ENCODE data around the gene DCTN5.

DCTN5 gene

DNA sequence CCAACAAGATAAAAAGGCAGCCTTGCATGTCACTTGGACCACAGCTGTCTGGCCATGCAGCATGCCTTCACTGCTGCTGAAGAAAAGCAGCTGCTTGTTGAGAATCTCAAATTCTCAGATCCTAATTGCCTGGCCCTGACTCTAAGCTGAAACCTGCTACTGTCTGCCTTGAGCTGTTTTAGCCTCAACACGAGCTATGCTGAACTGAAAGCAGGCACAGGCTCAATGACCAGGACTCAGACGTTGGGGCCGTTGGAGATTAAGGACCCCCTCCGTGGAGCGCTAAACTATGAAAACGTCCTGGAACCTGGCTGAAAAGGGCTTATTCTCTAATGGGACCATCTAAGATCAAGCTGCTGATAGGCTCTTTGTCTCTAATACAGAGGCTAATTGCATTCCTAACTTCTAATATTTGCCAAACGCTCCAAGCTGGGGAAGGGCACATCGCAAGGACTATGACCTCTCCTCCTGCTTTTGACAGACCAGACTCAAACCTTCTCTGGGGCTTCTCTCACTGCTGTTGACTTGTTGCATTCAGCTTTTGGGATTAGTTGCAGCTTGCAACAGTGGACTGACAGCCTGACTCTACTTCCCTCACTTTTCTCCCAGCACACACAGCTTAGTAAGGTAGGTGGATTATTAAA, 32.8 kb downstream of the DCTN5 start:
- no peak overlapping the region for H3K4me3 ChIP-seq (replicated peaks; ENCODE audit: low read depth, low read length)
- DNase-seq (ENCODE audit: low read depth) = no peak
- TF ChIP-seq, protein P1, sequence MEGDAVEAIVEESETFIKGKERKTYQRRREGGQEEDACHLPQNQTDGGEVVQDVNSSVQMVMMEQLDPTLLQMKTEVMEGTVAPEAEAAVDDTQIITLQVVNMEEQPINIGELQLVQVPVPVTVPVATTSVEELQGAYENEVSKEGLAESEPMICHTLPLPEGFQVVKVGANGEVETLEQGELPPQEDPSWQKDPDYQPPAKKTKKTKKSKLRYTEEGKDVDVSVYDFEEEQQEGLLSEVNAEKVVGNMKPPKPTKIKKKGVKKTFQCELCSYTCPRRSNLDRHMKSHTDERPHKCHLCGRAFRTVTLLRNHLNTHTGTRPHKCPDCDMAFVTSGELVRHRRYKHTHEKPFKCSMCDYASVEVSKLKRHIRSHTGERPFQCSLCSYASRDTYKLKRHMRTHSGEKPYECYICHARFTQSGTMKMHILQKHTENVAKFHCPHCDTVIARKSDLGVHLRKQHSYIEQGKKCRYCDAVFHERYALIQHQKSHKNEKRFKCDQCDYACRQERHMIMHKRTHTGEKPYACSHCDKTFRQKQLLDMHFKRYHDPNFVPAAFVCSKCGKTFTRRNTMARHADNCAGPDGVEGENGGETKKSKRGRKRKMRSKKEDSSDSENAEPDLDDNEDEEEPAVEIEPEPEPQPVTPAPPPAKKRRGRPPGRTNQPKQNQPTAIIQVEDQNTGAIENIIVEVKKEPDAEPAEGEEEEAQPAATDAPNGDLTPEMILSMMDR (IDR thresholded peaks at IDR 0.05; ENCODE audit: low read length, missing control alignments) = no peak

DNA sequence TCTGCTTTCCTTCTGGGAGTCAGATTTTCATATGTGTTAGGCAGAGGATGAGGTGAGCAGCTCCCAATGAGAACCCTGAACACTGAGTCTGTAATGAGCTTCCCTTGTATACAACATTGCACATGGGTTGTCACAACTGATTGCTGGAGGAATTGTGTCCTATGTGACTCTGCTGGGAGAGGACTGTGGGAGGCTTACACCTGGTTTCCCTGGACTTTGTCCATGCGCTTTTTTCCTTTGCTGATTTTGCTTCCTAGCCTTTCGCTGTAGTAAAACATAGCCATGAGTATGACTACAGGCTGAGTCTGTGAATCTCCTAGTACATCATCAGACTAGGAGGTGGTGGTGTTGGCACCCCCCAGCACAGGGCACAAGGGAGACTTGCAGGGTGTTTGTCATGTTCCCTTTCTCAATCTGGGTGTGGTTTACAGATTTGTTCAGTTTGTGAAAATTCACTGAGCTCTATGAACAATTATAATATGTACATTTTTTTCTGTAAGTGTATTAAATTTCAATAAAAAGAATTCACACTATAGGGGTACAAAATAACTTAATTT, 35.7 kb downstream of the DCTN5 start:
- TF ChIP-seq, protein P1 (IDR thresholded peaks at IDR 0.05; ENCODE audit: low read length, missing control alignments) = no peak
- no peak for DNase-seq (ENCODE audit: low read depth)
- no peak overlapping the region for H3K4me3 ChIP-seq (replicated peaks; ENCODE audit: low read depth, low read length)

DNA sequence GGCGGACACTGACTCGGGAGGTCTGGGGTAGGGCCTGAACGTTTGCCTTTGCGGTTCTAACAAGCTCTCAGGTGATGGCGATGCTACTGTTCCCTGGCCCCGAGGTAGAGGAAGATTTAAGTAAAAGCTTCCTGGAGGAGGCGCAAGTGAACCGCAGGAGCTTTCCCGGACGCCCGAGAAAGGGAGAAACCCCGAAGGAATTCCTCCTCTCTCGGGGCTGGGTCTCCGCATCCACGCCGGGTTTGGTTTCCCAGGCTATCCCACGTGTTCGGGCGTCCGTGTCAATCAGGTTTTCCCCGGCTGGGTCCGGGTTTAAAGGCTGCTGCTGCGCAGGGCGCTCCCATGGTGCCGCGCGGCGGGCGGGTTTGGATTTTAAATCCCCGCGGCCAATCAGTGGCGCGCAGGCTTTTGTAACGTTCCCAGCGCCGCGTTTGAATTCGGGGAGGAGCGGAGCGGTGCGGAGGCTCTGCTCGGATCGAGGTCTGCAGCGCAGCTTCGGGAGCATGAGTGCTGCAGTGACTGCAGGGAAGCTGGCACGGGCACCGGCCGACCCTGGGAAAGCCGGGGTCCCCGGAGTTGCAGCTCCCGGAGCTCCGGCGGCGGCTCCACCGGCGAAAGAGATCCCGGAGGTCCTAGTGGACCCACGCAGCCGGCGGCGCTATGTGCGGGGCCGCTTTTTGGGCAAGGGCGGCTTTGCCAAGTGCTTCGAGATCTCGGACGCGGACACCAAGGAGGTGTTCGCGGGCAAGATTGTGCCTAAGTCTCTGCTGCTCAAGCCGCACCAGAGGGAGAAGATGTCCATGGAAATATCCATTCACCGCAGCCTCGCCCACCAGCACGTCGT, 37.4 kb downstream of the DCTN5 start, which contains the start of gene PLK1:
TSS of gene PLK1 (plus strand) at position 460 of the 844 bp plus-strand sequence. CDS start at position 504, 44 bp downstream.
- peak; percentile 78 for DNase-seq (ENCODE audit: low read depth)
- peak within 1 kb of the TSS; percentile 64 for H3K4me3 ChIP-seq (replicated peaks; ENCODE audit: low read depth, low read length)
- TF ChIP-seq, protein P1 (IDR thresholded peaks at IDR 0.05; ENCODE audit: low read length, missing control alignments) = peak; percentile 48

GRCh38 chr16:23679274-23679985, 38.2 kb downstream of the DCTN5 start:
- peak overlapping the region; percentile 64 for H3K4me3 ChIP-seq (replicated peaks; ENCODE audit: low read depth, low read length)
- TF ChIP-seq, protein P1 (IDR thresholded peaks at IDR 0.05; ENCODE audit: low read length, missing control alignments) = no peak
- peak; percentile 42 for DNase-seq (ENCODE audit: low read depth)

GRCh38 chr16:23679986-23680336, 38.7 kb downstream of the DCTN5 start:
- no peak for DNase-seq (ENCODE audit: low read depth)
- TF ChIP-seq, protein P1 (IDR thresholded peaks at IDR 0.05; ENCODE audit: low read length, missing control alignments) = no peak
- H3K4me3 ChIP-seq (replicated peaks; ENCODE audit: low read depth, low read length) = peak overlapping the region; percentile 64

DNA sequence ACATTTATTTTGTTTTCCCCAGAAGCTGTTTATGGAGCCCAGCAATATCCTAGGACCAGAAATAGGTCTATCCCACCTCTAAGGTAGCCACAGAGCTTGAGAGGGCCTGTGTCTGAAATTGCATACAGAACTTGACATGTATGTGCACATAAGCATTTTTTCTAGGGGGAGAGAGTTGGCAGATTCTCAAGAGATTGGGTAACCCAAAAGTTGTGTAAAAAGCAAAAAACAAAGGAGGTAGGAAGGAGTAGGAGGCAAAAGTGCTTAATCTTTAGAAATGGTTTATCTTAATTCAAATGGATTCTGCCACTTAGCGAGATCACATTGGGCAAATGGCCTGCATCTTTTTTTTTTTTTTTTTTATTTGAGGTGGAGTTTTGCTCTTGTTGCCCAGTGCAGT, 40.9 kb downstream of the DCTN5 start:
- TF ChIP-seq, protein P1 (IDR thresholded peaks at IDR 0.05; ENCODE audit: low read length, missing control alignments) = no peak
- no peak overlapping the region for H3K4me3 ChIP-seq (replicated peaks; ENCODE audit: low read depth, low read length)
- peak; percentile 86 for DNase-seq (ENCODE audit: low read depth)
